Ovary (tissue), 3 donors: ENCODE measurements around the gene EFCAB14.

Source experiments
- EP300 ChIP-seq: sonication (generic); formaldehyde crosslinking; IDR thresholded peaks from one replicate; pipeline ENCODE4 v1.6.1; 2017; ENCODE audit warnings: antibody characterized with exemption
- POLR2A ChIP-seq: fragments of 450-650 bp; IDR thresholded peaks from one replicate; pipeline ENCODE4 v1.6.1; 2017; ENCODE audit warnings: antibody characterized with exemption, mild to moderate bottlenecking, moderate library complexity
- TF ChIP-seq, protein P1 (sequence below), 3 donors: fragments of 450-650 bp in 2 of 3; fragments of 200-600 bp in 1 of 3; IDR thresholded peaks; one replicate each; pipeline versions ENCODE4 v1.5.1 to v1.8.0; 2016 to 2022; ENCODE audit warnings: antibody characterized with exemption in 3 of 3, mild to moderate bottlenecking in 1 of 3
- donor health status: DM: no; HTN: no; CAD: no.

DNA sequence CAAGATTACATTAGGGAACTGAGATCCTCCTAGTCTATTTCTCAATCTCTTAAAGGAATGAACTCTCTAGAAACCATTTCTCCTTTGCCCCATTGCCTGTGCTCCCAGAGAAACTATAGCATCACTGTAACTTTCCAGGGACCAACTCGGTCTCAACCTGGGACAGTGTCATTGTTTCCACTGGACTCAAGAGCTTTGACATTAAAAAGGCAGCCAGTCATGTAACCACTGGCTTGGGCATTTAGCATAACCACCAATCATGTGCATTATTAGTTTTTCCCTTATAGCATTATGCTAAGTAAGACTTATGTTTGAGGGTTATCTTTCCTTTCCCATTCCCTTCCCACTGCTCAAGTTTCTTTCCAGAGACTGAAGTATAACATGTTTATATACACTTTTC lies 29.0 kb downstream of the EFCAB14 start:
- TF ChIP-seq EP300 (no peak), POLR2A (no peak)
- TF ChIP-seq, protein P1, sequence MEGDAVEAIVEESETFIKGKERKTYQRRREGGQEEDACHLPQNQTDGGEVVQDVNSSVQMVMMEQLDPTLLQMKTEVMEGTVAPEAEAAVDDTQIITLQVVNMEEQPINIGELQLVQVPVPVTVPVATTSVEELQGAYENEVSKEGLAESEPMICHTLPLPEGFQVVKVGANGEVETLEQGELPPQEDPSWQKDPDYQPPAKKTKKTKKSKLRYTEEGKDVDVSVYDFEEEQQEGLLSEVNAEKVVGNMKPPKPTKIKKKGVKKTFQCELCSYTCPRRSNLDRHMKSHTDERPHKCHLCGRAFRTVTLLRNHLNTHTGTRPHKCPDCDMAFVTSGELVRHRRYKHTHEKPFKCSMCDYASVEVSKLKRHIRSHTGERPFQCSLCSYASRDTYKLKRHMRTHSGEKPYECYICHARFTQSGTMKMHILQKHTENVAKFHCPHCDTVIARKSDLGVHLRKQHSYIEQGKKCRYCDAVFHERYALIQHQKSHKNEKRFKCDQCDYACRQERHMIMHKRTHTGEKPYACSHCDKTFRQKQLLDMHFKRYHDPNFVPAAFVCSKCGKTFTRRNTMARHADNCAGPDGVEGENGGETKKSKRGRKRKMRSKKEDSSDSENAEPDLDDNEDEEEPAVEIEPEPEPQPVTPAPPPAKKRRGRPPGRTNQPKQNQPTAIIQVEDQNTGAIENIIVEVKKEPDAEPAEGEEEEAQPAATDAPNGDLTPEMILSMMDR (IDR thresholded peaks at IDR 0.05), result no peak
